Dedifferentiated amniotic fluid mesenchymal stem cell (primary cell): ENCODE data around the gene MYH16.
"Not testable (repeated sequence)": the region's sequence is repeated elsewhere in the genome, so short reads cannot be mapped to it uniquely, and the experiment has no call there.

ENCODE experiments used
- DNase-seq: peaks from one replicate; pipeline ENCODE4 v3.0.0-alpha.2; 2016; ENCODE audit errors: extremely low spot score

Gene MYH16

GRCh38 chr7:99272476-99273045 lies at the start of gene MYH16:
Gene MYH16, plus strand, starts transcription at chr7:99272839.
- no peak for DNase-seq

- DNase-seq: not testable (repeated sequence)
Measured at GRCh38 chr7:99224263-99224898, 48.3 kb upstream of the MYH16 start.

- no peak for DNase-seq
Measured at GRCh38 chr7:99224899-99225265, 47.8 kb upstream of the MYH16 start.

GRCh38 chr7:99229234-99229633 lies 43.4 kb upstream of the MYH16 start:
- peak; percentile 11 for DNase-seq

GRCh38 chr7:99232082-99232770 lies 40.4 kb upstream of the MYH16 start:
- DNase-seq: peak; percentile 3

- not testable (repeated sequence) for DNase-seq
Measured at GRCh38 chr7:99232955-99233354, 39.7 kb upstream of the MYH16 start.

GRCh38 chr7:99234185-99234584 lies 38.5 kb upstream of the MYH16 start:
- no peak for DNase-seq

- DNase-seq: peak; percentile 6
Measured at GRCh38 chr7:99235925-99236324, 36.7 kb upstream of the MYH16 start.

GRCh38 chr7:99237876-99238275 lies 34.8 kb upstream of the MYH16 start:
- DNase-seq: not testable (repeated sequence)

GRCh38 chr7:99238558-99239341 lies 33.9 kb upstream of the MYH16 start:
- DNase-seq: peak; percentile 9

- DNase-seq: no peak
Measured at GRCh38 chr7:99242682-99243081, 30.0 kb upstream of the MYH16 start.

- no peak for DNase-seq
Measured at GRCh38 chr7:99243751-99244337, 28.8 kb upstream of the MYH16 start.

- no peak for DNase-seq
Measured at GRCh38 chr7:99244939-99245338, 27.7 kb upstream of the MYH16 start.

GRCh38 chr7:99248391-99249095 lies 24.1 kb upstream of the MYH16 start:
- DNase-seq: no peak

- DNase-seq: no peak
Measured at GRCh38 chr7:99249985-99250575, 22.6 kb upstream of the MYH16 start.

- DNase-seq: no peak
Measured at GRCh38 chr7:99252166-99252895, 20.3 kb upstream of the MYH16 start.

GRCh38 chr7:99253369-99253768 lies 19.3 kb upstream of the MYH16 start:
- no peak for DNase-seq

- DNase-seq: no peak
Measured at GRCh38 chr7:99254390-99254789, 18.2 kb upstream of the MYH16 start.

GRCh38 chr7:99255463-99255862 lies 17.2 kb upstream of the MYH16 start:
- no peak for DNase-seq

- no peak for DNase-seq
Measured at GRCh38 chr7:99257065-99257464, 15.6 kb upstream of the MYH16 start.
